ENCODE data around the gene ADAMTSL1. TPM values are rescaled to one million over a fixed set of nuclear protein-coding genes. Genes with fewer than 3 reads are reported as not detected.

ADAMTSL1 gene
- total RNA-seq, 1 experiment from 2014 or later: not detected

DNA sequence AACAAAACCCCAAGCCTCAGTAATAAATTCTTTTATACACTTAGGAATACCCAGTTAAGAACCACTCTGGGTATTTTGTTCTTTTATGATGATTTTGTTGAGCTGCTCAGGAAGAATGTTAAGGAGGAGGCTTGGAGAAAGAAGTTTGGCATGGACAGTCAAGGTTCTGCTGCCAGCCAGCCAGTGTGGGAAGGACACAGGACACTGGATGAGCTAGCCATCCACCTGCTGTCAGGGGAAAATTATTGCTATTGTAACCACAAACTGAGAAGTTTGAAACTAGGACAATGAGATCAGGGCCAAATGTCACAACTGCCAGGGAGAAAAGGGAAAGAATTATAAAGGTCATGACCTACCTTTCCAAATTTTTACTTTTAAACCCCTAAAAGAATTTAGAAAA, 25.9 kb upstream of the ADAMTSL1 start:
- no peak overlapping the region for H3K4me3 ChIP-seq (ENCODE audit: low read depth in 2 of 2, low read length in 2 of 2)
- ChIA-PET POLR2A (no interaction called here), CTCF (no interaction called here)
- no peak overlapping the region for H3K27ac ChIP-seq (ENCODE audit: low read length)
- in situ Hi-C loops (cut with HindIII; ENCODE audit: low pct_unique_long_range_greater_than_20kb, low sequenced_read_pairs): no loop called here
- no peak for DNase-seq (ENCODE audit: low read depth, low spot score)
- H3K27me3 ChIP-seq (ENCODE audit: control insufficient read depth, insufficient read depth, low read length): no peaks in the 10 kb centered on the region
- BruUV-seq (replicated peaks): no TSS peak
- no peak for TF ChIP-seq SIN3A (IDR thresholded peaks at IDR 0.05; ENCODE audit: borderline replicate concordance, insufficient read depth, low read depth, low read length)
- no peak for TF ChIP-seq POLR2AphosphoS5 (IDR thresholded peaks at IDR 0.05; ENCODE audit: low read depth, low read length)
- no peak for TF ChIP-seq TCF7L2 (IDR thresholded peaks at IDR 0.05; ENCODE audit: low read depth, low read length)
- TF ChIP-seq, protein P1, sequence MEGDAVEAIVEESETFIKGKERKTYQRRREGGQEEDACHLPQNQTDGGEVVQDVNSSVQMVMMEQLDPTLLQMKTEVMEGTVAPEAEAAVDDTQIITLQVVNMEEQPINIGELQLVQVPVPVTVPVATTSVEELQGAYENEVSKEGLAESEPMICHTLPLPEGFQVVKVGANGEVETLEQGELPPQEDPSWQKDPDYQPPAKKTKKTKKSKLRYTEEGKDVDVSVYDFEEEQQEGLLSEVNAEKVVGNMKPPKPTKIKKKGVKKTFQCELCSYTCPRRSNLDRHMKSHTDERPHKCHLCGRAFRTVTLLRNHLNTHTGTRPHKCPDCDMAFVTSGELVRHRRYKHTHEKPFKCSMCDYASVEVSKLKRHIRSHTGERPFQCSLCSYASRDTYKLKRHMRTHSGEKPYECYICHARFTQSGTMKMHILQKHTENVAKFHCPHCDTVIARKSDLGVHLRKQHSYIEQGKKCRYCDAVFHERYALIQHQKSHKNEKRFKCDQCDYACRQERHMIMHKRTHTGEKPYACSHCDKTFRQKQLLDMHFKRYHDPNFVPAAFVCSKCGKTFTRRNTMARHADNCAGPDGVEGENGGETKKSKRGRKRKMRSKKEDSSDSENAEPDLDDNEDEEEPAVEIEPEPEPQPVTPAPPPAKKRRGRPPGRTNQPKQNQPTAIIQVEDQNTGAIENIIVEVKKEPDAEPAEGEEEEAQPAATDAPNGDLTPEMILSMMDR (IDR thresholded peaks at IDR 0.05): no peak
- TF ChIP-seq, protein P2, sequence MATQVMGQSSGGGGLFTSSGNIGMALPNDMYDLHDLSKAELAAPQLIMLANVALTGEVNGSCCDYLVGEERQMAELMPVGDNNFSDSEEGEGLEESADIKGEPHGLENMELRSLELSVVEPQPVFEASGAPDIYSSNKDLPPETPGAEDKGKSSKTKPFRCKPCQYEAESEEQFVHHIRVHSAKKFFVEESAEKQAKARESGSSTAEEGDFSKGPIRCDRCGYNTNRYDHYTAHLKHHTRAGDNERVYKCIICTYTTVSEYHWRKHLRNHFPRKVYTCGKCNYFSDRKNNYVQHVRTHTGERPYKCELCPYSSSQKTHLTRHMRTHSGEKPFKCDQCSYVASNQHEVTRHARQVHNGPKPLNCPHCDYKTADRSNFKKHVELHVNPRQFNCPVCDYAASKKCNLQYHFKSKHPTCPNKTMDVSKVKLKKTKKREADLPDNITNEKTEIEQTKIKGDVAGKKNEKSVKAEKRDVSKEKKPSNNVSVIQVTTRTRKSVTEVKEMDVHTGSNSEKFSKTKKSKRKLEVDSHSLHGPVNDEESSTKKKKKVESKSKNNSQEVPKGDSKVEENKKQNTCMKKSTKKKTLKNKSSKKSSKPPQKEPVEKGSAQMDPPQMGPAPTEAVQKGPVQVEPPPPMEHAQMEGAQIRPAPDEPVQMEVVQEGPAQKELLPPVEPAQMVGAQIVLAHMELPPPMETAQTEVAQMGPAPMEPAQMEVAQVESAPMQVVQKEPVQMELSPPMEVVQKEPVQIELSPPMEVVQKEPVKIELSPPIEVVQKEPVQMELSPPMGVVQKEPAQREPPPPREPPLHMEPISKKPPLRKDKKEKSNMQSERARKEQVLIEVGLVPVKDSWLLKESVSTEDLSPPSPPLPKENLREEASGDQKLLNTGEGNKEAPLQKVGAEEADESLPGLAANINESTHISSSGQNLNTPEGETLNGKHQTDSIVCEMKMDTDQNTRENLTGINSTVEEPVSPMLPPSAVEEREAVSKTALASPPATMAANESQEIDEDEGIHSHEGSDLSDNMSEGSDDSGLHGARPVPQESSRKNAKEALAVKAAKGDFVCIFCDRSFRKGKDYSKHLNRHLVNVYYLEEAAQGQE (IDR thresholded peaks at IDR 0.05; ENCODE audit: insufficient read depth in 1 of 2, low read depth in 2 of 2, low read length in 1 of 2): no peak
- no peaks in the 10 kb centered on the region for H3K36me3 ChIP-seq (ENCODE audit: control insufficient read depth, insufficient read depth, low read length)
- H3K9me3 ChIP-seq (ENCODE audit: control insufficient read depth, insufficient read depth, low read depth, low read length): no peaks in the 10 kb centered on the region
- intact Hi-C loops (cut with micrococcal nuclease; ENCODE audit: unreplicated experiment): no loop called here
- ATAC-seq: no peak
- no peaks in the 10 kb centered on the region for H3K4me1 ChIP-seq (ENCODE audit: control insufficient read depth, insufficient read depth, low read length)

DNA sequence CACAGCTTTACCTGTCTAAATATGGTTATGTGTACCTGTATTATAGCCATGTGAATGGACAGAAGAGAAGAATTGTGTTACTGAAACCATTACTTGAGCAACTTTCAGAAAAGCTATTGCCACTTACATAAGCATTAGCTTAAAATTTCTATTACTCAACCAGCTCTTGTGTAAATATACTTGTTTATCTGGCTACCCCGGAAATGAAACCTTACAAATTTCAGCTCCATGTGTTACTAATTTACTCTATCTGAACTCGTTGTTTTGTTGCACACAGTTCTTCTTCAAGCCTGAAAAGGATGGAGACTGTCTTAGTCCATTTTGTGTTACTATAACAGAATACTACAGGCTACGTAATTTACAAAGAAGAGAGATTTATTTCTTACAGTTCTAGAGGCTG, 22.5 kb upstream of the ADAMTSL1 start:
- ChIA-PET POLR2A (interaction anchor here (0.6 kb wide), 1 partner anchor 333 kb away, joined by 5 read pairs; no protein-coding TSS in a partner anchor), CTCF (no interaction called here)
- Histone ChIP-seq H3K4me1 (ENCODE audit: control insufficient read depth, insufficient read depth, low read length) (no peaks in the 10 kb centered on the region), H3K9me3 (ENCODE audit: control insufficient read depth, insufficient read depth, low read depth, low read length) (no peaks in the 10 kb centered on the region), H3K27me3 (ENCODE audit: control insufficient read depth, insufficient read depth, low read length) (no peaks in the 10 kb centered on the region), H3K36me3 (ENCODE audit: control insufficient read depth, insufficient read depth, low read length) (no peaks in the 10 kb centered on the region), H3K4me3 (ENCODE audit: low read depth in 2 of 2, low read length in 2 of 2) (no peak overlapping the region), H3K27ac (ENCODE audit: low read length) (no peak overlapping the region)
- ATAC-seq: no peak
- TF ChIP-seq, protein P1 (IDR thresholded peaks at IDR 0.05): no peak
- TF ChIP-seq, protein P2 (IDR thresholded peaks at IDR 0.05; ENCODE audit: insufficient read depth in 1 of 2, low read depth in 2 of 2, low read length in 1 of 2): no peak
- TF ChIP-seq TCF7L2 (IDR thresholded peaks at IDR 0.05; ENCODE audit: low read depth, low read length): no peak
- no peak for TF ChIP-seq SIN3A (IDR thresholded peaks at IDR 0.05; ENCODE audit: borderline replicate concordance, insufficient read depth, low read depth, low read length)
- TF ChIP-seq POLR2AphosphoS5 (IDR thresholded peaks at IDR 0.05; ENCODE audit: low read depth, low read length): no peak
- intact Hi-C loops (cut with micrococcal nuclease; ENCODE audit: unreplicated experiment): no loop called here
- DNase-seq (ENCODE audit: low read depth, low spot score): no peak
- BruUV-seq (replicated peaks): no TSS peak
- in situ Hi-C loops (cut with HindIII; ENCODE audit: low pct_unique_long_range_greater_than_20kb, low sequenced_read_pairs): no loop called here

Data from Panc1 (cell line).